ENCODE data around the gene JAKMIP2.

The JAKMIP2 gene

DNA sequence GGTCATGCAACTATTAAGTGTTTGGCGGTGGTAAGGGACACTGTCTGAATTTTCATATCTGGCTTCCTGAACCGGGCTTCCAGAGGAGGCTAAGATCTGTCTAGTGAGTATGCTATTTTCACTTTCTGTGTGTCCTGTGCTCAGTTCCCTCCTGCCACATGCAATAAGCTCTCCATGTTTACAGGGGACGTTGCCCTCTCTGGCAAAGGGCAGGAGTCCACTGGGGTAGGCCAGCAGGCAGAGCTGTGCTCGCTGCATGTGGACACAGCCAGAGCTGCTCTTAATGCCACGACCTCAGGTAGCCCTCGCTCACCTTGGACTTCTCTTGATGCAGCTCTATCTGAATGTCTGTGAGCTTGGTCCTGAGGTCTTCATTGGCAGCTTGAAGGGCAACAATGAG is 111.2 kb downstream of the JAKMIP2 start:
- no peak for DNase-seq (ENCODE audit: insufficient read length, low spot score)
- FAIRE-seq, result no peak
- TF ChIP-seq POLR2A (IDR thresholded peaks at IDR 0.05; ENCODE audit: low read depth, low read length), result no peak
- no peak for TF ChIP-seq SPI1 (IDR thresholded peaks at IDR 0.05; ENCODE audit: low read depth, low read length)
- no peak for TF ChIP-seq POU2F2 (IDR thresholded peaks at IDR 0.05; ENCODE audit: low read depth, low read length)
- no peak for TF ChIP-seq TAF1 (IDR thresholded peaks at IDR 0.05; ENCODE audit: low read depth, low read length)
- TF ChIP-seq POLR2AphosphoS5 (IDR thresholded peaks at IDR 0.05; ENCODE audit: low read depth, low read length), result no peak
- no peak for TF ChIP-seq PAX5 (IDR thresholded peaks at IDR 0.05; ENCODE audit: insufficient read depth, low read length, severe bottlenecking)

DNA sequence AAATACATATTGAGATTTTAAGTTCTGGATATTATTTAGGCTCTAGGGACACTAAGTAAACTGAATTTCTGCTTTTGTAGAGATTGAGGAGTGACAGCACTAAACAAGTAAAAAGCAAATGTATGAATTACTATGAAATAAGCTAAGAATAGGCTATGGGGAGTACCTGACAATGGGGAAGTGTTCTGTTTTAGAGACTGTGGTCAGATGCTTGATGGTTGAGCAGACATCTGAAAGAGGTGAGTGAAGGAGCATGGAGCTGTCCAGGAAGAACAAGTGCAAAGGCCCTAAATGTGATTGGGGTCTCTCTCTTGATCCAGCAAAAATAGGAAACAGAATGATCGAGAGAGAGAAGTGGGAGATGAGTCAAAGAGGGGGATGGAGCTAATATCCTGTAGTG is 111.7 kb downstream of the JAKMIP2 start:
- no peak for TF ChIP-seq POLR2A (IDR thresholded peaks at IDR 0.05; ENCODE audit: low read depth, low read length)
- TF ChIP-seq SPI1 (IDR thresholded peaks at IDR 0.05; ENCODE audit: low read depth, low read length), result no peak
- no peak for TF ChIP-seq POU2F2 (IDR thresholded peaks at IDR 0.05; ENCODE audit: low read depth, low read length)
- TF ChIP-seq TAF1 (IDR thresholded peaks at IDR 0.05; ENCODE audit: low read depth, low read length), result no peak
- no peak for TF ChIP-seq PAX5 (IDR thresholded peaks at IDR 0.05; ENCODE audit: insufficient read depth, low read length, severe bottlenecking)
- no peak for TF ChIP-seq POLR2AphosphoS5 (IDR thresholded peaks at IDR 0.05; ENCODE audit: low read depth, low read length)
- FAIRE-seq (no peak), DNase-seq (ENCODE audit: insufficient read length, low spot score) (no peak)

DNA sequence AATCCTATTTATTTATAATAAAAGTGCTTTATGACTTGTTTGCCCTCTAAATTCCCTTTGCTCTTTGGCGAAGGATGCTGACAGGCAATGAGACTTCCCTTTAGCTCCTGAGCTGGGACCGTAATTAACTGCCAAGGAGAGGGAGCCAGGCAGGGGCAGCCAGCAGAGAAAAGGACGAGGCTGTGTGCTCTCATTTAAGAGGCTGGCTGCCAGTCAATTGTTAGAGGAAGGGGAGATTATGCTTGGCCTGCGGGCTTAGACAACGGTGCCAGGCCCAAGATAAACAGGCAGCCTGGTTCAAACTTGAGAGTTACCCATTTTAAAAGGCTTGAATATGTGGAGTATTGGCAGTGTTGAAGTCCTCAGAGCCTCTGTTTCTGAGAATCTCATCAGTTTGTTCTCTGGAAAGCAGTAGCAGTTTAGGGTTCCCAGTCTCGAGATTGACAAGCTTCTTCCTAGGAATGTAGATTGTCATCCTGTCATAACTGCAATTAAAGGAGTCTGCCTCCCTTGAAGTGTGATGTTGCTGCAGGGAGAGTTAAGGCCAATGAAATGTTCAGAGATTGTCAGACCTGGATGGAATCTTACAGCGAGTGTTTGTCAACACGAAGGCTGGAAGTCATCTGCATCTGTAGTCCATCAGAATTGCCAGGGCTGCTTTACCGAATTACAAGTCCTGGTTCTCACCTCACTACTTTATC is 113.2 kb downstream of the JAKMIP2 start:
- FAIRE-seq, result no peak
- TF ChIP-seq POLR2AphosphoS5 (IDR thresholded peaks at IDR 0.05; ENCODE audit: low read depth, low read length), result no peak
- TF ChIP-seq TAF1 (IDR thresholded peaks at IDR 0.05; ENCODE audit: low read depth, low read length), result no peak
- no peak for TF ChIP-seq POU2F2 (IDR thresholded peaks at IDR 0.05; ENCODE audit: low read depth, low read length)
- TF ChIP-seq POLR2A (IDR thresholded peaks at IDR 0.05; ENCODE audit: low read depth, low read length), result no peak
- TF ChIP-seq PAX5 (IDR thresholded peaks at IDR 0.05; ENCODE audit: insufficient read depth, low read length, severe bottlenecking), result no peak
- TF ChIP-seq SPI1 (IDR thresholded peaks at IDR 0.05; ENCODE audit: low read depth, low read length), result no peak
- no peak for DNase-seq (ENCODE audit: insufficient read length, low spot score)

DNA sequence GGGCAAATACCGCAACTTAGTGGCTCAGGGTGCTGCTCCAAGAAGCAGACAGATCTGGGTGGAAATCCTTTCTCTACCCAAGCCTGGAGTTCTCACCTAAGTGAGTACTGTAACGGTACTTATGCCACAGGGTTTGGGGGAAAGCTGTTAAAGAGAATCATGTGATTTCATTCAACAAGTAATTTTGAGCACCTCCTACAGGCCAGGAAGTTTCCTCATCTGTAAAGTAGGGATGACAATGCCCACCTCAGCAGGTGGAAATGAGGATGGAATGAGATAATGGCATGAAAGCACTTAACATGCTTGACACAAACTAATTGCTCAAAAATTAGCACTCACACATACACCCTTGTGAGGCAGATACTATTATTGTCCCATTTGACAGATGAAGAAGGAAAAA is 114.1 kb downstream of the JAKMIP2 start:
- FAIRE-seq (no peak), DNase-seq (ENCODE audit: insufficient read length, low spot score) (no peak)
- no peak for TF ChIP-seq POU2F2 (IDR thresholded peaks at IDR 0.05; ENCODE audit: low read depth, low read length)
- no peak for TF ChIP-seq POLR2A (IDR thresholded peaks at IDR 0.05; ENCODE audit: low read depth, low read length)
- TF ChIP-seq PAX5 (IDR thresholded peaks at IDR 0.05; ENCODE audit: insufficient read depth, low read length, severe bottlenecking), result no peak
- TF ChIP-seq POLR2AphosphoS5 (IDR thresholded peaks at IDR 0.05; ENCODE audit: low read depth, low read length), result no peak
- no peak for TF ChIP-seq SPI1 (IDR thresholded peaks at IDR 0.05; ENCODE audit: low read depth, low read length)
- no peak for TF ChIP-seq TAF1 (IDR thresholded peaks at IDR 0.05; ENCODE audit: low read depth, low read length)

DNA sequence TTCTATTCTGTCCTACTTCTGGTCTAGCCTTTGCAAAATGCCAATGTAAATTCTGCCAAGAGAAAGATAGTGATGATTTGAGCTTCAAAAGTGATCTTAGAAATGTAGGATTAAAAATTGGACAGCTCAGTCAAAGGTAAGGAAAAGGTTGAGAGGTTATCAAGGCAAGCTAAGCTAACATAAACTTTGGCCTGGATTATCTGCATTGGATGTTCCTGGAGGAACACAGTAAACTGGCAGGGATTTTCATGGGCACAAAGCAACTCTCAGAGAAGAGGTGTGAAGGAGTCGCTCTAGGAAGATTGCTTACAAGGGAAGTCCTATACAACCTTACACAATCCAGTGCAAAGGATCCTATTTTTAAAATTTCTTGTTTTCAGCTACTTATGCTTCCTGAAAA is 115.2 kb downstream of the JAKMIP2 start:
- no peak for TF ChIP-seq SPI1 (IDR thresholded peaks at IDR 0.05; ENCODE audit: low read depth, low read length)
- no peak for TF ChIP-seq POU2F2 (IDR thresholded peaks at IDR 0.05; ENCODE audit: low read depth, low read length)
- no peak for TF ChIP-seq POLR2A (IDR thresholded peaks at IDR 0.05; ENCODE audit: low read depth, low read length)
- no peak for TF ChIP-seq PAX5 (IDR thresholded peaks at IDR 0.05; ENCODE audit: insufficient read depth, low read length, severe bottlenecking)
- no peak for TF ChIP-seq TAF1 (IDR thresholded peaks at IDR 0.05; ENCODE audit: low read depth, low read length)
- no peak for TF ChIP-seq POLR2AphosphoS5 (IDR thresholded peaks at IDR 0.05; ENCODE audit: low read depth, low read length)
- no peak for FAIRE-seq
- no peak for DNase-seq (ENCODE audit: insufficient read length, low spot score)

DNA sequence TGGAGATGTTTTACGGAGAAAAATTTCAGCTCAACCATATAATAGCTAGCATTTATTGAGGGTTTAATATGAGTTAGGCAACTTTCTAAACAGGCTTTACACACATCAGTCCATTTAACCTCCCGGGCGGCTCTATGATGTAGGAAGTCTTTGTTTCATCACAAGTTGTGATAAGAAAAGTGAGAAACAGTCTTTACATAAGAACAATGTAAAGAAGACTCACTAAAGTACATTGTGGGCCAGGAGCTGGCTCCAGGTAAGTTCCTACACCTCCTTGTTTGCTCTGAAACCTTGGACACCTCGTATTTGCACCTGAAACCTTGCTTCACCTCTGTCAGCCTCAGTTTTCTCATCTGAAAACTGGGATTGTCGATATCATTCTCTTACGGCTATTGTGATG is 116.1 kb downstream of the JAKMIP2 start:
- no peak for TF ChIP-seq POLR2AphosphoS5 (IDR thresholded peaks at IDR 0.05; ENCODE audit: low read depth, low read length)
- no peak for TF ChIP-seq PAX5 (IDR thresholded peaks at IDR 0.05; ENCODE audit: insufficient read depth, low read length, severe bottlenecking)
- no peak for TF ChIP-seq POLR2A (IDR thresholded peaks at IDR 0.05; ENCODE audit: low read depth, low read length)
- FAIRE-seq (no peak), DNase-seq (ENCODE audit: insufficient read length, low spot score) (no peak)

DNA sequence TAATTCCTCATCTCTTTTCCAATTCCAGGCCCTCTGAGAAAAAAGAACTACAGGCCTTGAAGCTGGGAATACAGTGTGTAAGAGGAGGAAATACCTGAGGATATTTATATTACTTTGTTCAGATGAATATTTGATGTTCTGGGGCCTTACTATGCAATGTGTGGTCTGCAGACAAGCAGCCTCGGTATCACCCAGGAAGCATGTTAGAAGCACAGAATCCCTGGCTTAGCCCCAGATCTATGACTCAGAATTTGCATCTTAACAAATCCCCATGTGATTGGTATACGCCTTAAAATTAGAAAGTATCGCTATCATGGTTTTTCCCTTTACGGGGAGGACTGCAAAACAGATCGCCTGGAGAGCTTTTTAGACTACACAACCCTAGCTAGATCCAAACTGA is 121.0 kb downstream of the JAKMIP2 start:
- DNase-seq (ENCODE audit: insufficient read length, low spot score) (no peak), FAIRE-seq (no peak)
- TF ChIP-seq TAF1 (IDR thresholded peaks at IDR 0.05; ENCODE audit: low read depth, low read length) (no peak), SPI1 (IDR thresholded peaks at IDR 0.05; ENCODE audit: low read depth, low read length) (no peak), POU2F2 (IDR thresholded peaks at IDR 0.05; ENCODE audit: low read depth, low read length) (no peak), POLR2A (IDR thresholded peaks at IDR 0.05; ENCODE audit: low read depth, low read length) (no peak), PAX5 (IDR thresholded peaks at IDR 0.05; ENCODE audit: insufficient read depth, low read length, severe bottlenecking) (no peak)

DNA sequence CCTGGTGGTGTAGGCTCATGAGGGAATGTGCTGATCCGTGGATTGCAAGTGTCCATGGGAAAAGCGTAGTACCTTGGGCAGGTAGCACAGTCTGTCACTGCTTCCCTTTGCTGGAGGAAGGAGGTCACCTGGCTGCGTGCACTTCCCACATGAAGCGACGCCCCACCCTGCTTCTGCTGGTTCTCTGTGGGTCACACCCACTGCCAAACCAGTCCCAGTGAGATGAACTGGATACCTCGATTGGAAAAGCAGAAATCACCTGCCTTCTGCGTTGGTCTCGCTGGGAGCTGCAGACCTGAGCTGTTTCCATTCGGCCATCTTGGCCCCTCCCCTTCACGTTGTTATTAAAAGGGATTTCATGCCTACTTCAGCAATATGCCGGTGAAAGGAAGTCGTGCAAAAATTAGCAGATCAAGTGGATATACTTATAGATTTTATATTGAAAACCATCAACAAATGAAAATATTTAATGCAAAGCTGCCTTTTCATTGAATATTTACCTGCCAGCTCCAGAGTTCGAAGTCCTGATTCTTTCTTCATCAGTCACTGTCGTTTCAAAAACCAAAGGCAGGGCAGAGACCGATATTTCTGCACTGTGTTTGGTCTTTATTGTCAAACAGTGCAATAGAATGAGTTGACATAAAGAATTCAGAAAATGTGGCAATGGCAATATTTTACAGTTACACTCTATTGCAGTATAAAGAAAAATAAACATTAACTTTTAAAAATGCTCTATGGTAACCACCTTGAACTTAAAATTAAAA is 123.2 kb downstream of the JAKMIP2 start:
- no peak for TF ChIP-seq POLR2A (IDR thresholded peaks at IDR 0.05; ENCODE audit: low read depth, low read length)
- no peak for TF ChIP-seq TAF1 (IDR thresholded peaks at IDR 0.05; ENCODE audit: low read depth, low read length)
- TF ChIP-seq POLR2AphosphoS5 (IDR thresholded peaks at IDR 0.05; ENCODE audit: low read depth, low read length), result no peak
- no peak for TF ChIP-seq PAX5 (IDR thresholded peaks at IDR 0.05; ENCODE audit: insufficient read depth, low read length, severe bottlenecking)
- DNase-seq (ENCODE audit: insufficient read length, low spot score) (no peak), FAIRE-seq (no peak)

DNA sequence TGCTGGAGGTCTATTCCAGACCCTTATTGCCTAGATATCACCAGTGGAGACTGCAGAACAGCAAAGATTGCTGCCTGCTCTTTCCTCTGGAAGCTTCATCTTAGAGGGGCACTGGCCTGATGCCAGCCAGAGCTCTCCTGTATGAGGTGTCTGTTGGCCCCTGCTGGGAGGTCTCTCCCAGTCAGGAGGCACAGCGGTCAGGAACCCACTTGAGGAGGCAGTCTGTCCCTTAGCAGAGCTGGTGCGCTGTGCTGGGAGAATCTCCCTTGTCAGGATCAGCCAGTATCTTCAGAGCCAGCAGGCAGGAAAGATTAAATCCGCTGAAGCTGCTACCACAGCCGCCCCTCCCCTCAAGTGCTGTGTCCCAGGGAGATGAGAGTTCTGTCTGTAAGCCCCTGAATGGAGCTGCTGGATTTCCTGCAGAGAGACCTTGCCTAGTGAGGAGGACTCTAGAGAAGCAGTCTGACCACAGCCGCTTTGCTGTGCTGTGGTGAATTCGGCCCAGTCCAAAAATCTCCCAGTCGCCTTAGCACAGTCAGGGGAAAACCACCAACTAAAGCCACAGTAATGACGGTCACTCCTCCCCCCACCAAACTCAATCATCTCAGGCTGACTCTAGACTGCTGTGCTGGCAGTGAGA is 124.1 kb downstream of the JAKMIP2 start:
- TF ChIP-seq SPI1 (IDR thresholded peaks at IDR 0.05; ENCODE audit: low read depth, low read length) (no peak), PAX5 (IDR thresholded peaks at IDR 0.05; ENCODE audit: insufficient read depth, low read length, severe bottlenecking) (no peak), POLR2A (IDR thresholded peaks at IDR 0.05; ENCODE audit: low read depth, low read length) (no peak), TAF1 (IDR thresholded peaks at IDR 0.05; ENCODE audit: low read depth, low read length) (no peak), POLR2AphosphoS5 (IDR thresholded peaks at IDR 0.05; ENCODE audit: low read depth, low read length) (no peak), POU2F2 (IDR thresholded peaks at IDR 0.05; ENCODE audit: low read depth, low read length) (no peak)
- DNase-seq (ENCODE audit: insufficient read length, low spot score), result no peak
- FAIRE-seq, result no peak

All from GM12891 (cell line).